ENCODE results near the gene TMC4. TPM values are rescaled to one million over a fixed set of nuclear protein-coding genes. Genes with fewer than 3 reads are reported as not detected.

Gene TMC4
- polyA plus RNA-seq, 1 donor from 2014 or later: 0.15 TPM

- no peaks in the 10 kb centered on the region for H3K27me3 ChIP-seq (ENCODE audit: insufficient read depth, low read depth, low read length)
- no peak overlapping the region for H3K4me2 ChIP-seq (ENCODE audit: low read length)
- H4K20me1 ChIP-seq (ENCODE audit: insufficient read depth): no peaks in the 10 kb centered on the region
- no peak overlapping the region for H3K4me3 ChIP-seq (ENCODE audit: low read length)
- H3K27ac ChIP-seq (ENCODE audit: low read length): no peak overlapping the region
- TF ChIP-seq CTCF (IDR thresholded peaks at IDR 0.05; ENCODE audit: poor library complexity, severe bottlenecking) (no peak), TAF1 (IDR thresholded peaks at IDR 0.05; ENCODE audit: low read depth) (no peak), RAD21 (conservative IDR thresholded peaks at IDR 0.05) (no peak), EP300 (conservative IDR thresholded peaks at IDR 0.05; ENCODE audit: poor library complexity, severe bottlenecking) (no peak), SMC3 (conservative IDR thresholded peaks at IDR 0.05; ENCODE audit: poor library complexity) (no peak), EZH2 (IDR thresholded peaks at IDR 0.05; ENCODE audit: borderline replicate concordance, insufficient read depth, low read length, poor library complexity, severe bottlenecking) (no peak), POLR2AphosphoS5 (IDR thresholded peaks at IDR 0.05) (no peak), MXI1 (conservative IDR thresholded peaks at IDR 0.05; ENCODE audit: poor library complexity, severe bottlenecking) (no peak), REST (IDR thresholded peaks at IDR 0.05; ENCODE audit: borderline replicate concordance) (no peak)
- no peak overlapping the region for H2AFZ ChIP-seq (ENCODE audit: low read depth, low read length)
- H3K9me2 ChIP-seq (ENCODE audit: insufficient read depth, low read length): no peaks in the 10 kb centered on the region
- H3K9ac ChIP-seq (ENCODE audit: low read length): no peak overlapping the region
- no peaks in the 10 kb centered on the region for H3K79me2 ChIP-seq (replicated peaks; ENCODE audit: insufficient read depth, low read length)
- H3K36me3 ChIP-seq (ENCODE audit: insufficient read depth, low read length): no peaks in the 10 kb centered on the region
- H3F3A ChIP-seq (ENCODE audit: insufficient read depth, low read length, poor library complexity, severe bottlenecking): no peaks in the 10 kb centered on the region
- no peaks in the 10 kb centered on the region for H3K9me3 ChIP-seq (ENCODE audit: low read length)
Observed at GRCh38 chr19:54123682-54124081, 49.3 kb downstream of the TMC4 start.

GRCh38 chr19:54121259-54121658, 51.7 kb downstream of the TMC4 start:
- Histone ChIP-seq H3K9me2 (ENCODE audit: insufficient read depth, low read length) (no peaks in the 10 kb centered on the region), H3K27me3 (ENCODE audit: insufficient read depth, low read depth, low read length) (no peaks in the 10 kb centered on the region), H3K4me3 (ENCODE audit: low read length) (no peak overlapping the region), H3K9ac (ENCODE audit: low read length) (no peak overlapping the region), H4K20me1 (ENCODE audit: insufficient read depth) (no peaks in the 10 kb centered on the region), H2AFZ (ENCODE audit: low read depth, low read length) (no peak overlapping the region), H3K9me3 (ENCODE audit: low read length) (no peaks in the 10 kb centered on the region), H3K36me3 (ENCODE audit: insufficient read depth, low read length) (no peaks in the 10 kb centered on the region), H3K4me2 (ENCODE audit: low read length) (no peak overlapping the region), H3K79me2 (replicated peaks; ENCODE audit: insufficient read depth, low read length) (peaks cover 4% of the 10 kb centered on the region), H3K27ac (ENCODE audit: low read length) (no peak overlapping the region), H3F3A (ENCODE audit: insufficient read depth, low read length, poor library complexity, severe bottlenecking) (no peaks in the 10 kb centered on the region)
- no peak for TF ChIP-seq EP300 (conservative IDR thresholded peaks at IDR 0.05; ENCODE audit: poor library complexity, severe bottlenecking)
- TF ChIP-seq REST (IDR thresholded peaks at IDR 0.05; ENCODE audit: borderline replicate concordance): no peak

Data from neural cell (in vitro differentiated cells).